NCI-H1105 treated with DMSO at 0.1 percent for 48 hours (cell line): ENCODE measurements around the gene EFHC1.

Experiments
- DNase-seq: peaks from one replicate; lab custom pipeline; 2025; lab: John Stamatoyannopoulos, UW

EFHC1 gene

GRCh38 chr6:52540286-52540902 is 120.3 kb downstream of the EFHC1 start:
- no peak for DNase-seq

DNA sequence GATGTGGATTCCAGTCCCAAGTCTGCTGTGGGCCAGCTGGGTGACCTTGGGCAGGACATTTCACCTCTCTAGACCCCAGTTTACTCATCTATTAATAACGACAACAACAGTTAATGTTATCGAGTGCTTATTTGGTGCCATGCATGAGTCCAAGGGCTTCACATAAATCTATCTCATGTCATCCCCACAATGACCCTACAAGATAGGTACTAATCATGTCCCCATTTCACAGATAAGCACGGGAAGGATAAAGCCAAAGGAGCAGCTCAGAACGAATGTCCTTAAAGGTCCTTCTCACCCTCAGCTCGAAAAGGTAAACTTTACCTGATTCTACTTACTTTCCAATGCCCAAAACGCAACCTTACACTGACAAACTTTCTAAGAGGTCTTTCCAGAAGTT is 121.0 kb downstream of the EFHC1 start:
- no peak for DNase-seq

DNA sequence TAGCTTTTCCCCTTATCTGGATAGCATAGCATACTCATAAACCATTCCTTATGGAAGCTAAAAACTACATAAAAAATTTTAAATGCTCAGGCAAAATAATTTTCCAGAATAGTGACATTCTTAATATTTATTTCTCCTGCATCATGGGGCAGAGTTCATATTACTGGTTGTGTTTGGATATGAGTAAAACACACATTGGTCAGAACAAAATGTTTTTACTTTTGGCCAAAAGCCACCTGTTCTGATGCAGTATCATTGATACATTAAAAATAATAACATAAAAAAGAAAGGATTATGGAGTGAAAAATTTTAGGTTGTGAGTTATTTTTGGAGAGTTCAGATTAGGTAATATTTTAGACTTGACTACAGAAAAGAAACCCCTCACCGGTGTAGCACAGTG is 123.1 kb downstream of the EFHC1 start:
- DNase-seq: no peak

DNA sequence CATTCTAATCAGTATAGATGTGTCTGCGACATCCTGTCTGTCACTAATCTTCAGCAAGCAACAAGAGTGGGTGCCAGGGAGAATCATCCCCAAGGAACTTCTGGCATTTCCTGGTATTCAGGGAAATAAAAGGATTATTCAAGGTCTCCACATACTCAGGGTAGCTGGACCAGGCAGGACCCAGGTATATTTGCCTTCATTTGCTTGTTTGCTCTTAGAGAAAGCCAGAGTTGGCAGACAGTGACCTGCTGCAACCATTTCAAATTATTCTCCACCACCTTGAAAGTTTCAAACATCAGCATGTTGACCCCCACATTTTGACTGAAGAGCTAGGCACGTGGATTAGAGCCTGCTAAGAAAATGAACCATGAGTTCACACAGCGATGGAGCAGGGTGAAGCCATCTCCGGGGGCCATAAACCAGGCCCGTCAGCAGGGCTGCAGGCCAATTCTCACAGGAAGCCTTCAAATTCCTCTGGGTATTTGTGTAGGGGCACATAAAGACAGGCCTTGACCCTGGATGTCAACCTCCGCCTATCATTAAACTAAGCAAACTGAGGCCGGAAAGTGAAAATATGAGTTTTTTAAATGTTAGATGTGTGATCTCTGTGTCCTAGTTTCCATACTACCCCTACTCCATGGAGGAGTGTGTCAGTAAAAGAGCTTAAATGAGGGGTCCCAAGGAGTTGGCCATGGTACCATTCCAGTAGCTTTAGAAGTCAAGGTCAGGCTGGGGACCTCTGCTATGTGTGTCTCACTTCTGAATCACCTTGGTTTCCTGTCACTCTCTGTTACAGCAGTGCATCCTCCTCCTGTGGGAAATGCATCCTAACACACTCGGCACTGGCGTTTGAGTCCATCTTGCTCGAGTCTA is 123.8 kb downstream of the EFHC1 start:
- DNase-seq: no peak

DNA sequence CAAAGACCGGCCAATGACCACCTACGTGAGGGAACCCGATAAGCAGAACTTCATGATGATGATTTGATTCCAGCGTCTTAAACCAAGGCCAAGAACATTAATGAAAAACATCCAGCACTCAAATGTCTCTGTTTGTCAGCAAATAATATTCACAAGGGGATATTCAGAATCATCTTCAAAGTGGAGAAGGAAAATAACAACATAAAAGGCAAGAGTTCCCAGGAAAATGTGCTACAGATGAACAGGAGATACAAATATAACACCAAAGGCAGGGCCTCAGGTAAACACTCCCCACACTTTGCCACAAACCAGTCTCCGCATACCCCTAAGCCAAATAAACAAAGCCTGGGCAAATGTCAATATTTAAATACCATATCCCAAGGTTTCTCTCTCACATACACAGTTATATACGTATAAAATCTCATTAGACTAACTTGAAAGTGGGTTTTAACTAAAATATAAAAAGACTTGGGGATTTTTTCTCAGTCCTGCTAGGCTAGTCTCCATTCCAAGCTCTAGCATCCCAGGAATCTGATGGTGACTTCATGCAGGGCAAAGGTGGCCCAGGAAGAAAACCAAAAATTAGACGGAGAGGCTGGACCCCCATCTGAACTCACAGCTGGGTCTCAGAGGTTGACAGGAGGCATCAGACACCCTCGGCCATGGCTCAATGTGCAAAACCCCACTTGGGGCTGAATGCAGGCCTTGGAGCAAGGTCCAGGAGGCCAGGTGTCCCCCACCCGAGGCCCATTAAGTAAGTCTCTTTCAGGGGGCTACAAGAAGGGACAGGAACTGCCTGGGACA is 124.7 kb downstream of the EFHC1 start:
- no peak for DNase-seq

DNA sequence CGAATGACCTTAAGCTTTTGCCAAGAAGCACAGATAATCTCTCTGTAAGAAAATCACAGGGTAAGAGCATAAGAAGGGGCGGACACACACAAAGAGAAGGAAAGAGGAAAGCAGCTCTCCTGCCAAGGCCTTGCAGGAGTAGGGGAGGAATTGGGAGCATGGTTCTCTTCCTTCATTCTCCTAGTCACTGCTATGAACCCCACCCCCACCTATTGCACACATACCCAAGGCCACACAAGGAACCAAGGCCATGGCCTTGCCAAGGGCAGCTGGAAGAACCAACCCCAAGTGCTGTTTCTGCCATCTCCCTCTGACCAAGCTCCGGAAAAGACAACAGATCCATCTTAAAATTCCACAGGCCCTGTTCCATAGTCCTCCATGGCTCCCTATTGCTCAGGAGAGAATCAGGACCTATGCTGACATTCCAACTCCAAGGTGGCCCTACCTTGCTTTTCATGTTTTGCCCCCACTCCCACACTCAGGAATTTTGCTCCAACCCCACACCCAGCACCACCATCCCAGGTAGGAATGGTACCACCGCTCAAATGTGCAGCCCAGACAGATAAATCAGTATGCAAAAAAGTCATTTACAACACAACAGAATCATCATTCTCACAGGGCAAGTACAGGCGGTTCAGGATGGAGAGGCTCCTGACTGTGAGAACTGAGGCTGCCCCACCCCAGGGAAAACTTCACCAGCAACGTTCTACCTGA is 125.4 kb downstream of the EFHC1 start:
- no peak for DNase-seq

- no peak for DNase-seq
Measured at GRCh38 chr6:52546192-52546591, 126.0 kb downstream of the EFHC1 start.

DNA sequence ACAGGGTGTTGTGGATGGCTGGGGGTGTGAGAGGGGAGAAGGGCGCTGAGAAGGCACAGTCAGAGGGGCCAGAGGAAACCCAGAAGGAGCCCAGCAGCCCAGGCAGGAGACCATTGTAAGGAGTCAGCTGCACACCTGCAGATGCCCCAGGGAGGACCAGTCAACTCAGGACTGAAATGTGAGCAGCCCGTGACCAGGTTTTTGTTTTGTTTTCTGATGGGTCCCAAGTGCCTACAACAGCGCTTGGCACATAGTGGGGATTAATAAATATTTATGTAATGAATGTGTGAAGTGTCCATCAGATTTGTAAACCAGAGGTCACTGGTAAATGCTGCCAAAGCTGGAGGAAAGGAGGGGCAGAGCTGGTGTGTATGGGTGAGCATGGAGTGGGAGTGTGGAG is 126.5 kb downstream of the EFHC1 start:
- DNase-seq: no peak

- DNase-seq: no peak
Measured at GRCh38 chr6:52547647-52548352, 127.7 kb downstream of the EFHC1 start.

DNA sequence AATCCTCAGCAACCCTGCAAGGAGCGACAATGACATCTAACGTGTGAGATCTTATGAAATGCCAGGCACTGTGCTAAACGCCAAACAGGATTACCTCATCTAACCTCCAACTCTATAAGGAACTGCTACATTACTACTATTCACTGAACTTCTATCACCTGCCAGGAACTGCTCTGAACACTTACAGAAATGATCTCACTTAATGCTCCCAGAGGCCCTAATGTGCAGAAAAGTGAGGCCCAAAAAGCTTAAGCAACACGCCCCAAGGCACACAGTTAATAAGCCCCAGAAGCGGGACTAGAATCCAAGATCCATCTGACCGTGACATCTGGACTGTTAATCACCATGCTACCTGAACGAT is 128.2 kb downstream of the EFHC1 start:
- no peak for DNase-seq

DNA sequence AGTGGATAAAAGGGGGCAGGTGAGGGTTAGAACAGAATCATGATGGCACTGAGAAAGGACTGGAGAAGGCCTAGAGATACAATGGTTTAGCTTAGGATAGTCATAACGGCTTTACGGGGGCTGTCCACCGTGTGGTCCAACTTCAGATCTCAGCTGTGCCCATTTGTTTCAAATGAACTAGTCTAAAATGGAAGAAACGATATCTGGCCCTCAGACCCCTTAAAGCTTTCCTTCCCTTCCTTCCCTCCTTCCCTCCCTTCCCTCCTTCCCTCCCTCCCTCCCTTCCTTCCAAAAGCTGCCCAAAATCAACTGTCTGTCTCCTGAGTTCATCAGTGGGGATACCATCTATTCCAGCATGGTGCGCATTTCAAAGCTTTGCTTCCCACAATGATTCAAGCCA is 128.9 kb downstream of the EFHC1 start:
- DNase-seq: no peak

GRCh38 chr6:52549428-52549827 is 129.3 kb downstream of the EFHC1 start:
- DNase-seq: peak; percentile 16

- DNase-seq: no peak
Measured at GRCh38 chr6:52550014-52550575, 130.0 kb downstream of the EFHC1 start.

GRCh38 chr6:52550870-52551269 is 130.7 kb downstream of the EFHC1 start:
- DNase-seq: no peak

DNA sequence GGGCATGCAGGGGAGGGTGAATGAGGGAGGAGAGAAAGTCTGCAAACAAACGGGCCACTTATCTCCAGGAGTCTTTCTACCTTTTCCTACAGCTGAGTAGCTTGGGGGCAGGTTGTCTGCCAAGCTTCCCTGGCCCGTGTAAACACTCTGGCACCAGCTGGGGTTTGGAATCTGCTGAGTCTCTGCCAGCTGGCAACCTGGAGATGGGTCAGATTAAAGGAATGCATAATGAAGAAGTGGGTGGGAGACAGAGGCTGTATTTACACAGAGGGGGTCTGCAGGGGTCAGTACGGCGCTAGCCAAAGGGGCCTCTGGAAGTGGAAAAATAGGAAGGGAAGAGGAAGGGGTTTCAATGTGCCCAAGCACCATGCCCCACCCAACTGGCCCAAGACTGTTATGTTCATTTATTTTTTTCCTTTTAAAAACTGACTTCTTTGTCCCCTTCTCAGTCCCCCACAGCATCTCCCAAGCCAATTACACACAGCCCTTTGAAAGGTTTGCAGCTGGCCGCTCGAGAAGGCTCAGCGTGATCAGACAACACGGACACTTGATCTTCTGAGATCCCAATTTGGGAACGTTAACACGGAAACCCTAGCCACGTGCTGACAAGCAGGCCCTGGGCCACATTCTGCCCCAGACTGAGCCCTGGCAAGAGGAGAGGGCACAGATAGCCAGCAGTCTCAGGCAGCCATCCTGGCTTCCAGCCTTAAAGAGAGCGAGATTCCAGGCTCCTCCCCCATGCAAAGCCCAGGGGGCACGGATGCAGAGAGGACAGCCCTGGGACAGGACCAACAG is 131.5 kb downstream of the EFHC1 start:
- peak; percentile 98 for DNase-seq

DNA sequence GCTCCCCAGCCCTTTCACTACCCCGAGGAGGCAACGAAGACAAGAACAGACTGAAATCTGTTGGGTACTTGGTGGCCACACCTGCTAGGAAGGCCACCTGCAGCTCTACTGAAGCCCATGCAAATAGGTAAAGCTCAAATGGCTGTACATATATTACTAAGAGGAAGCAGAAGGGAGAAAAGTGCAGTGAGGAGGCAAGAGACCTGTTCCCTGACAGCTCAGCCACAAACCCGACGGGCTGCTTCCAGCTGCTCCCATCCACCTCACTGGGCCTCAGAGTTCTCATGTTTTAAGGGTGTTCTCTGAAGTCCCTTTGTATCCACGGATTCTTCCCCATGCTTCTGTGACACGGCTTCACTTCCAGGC is 132.1 kb downstream of the EFHC1 start:
- DNase-seq: no peak

GRCh38 chr6:52553158-52553557 is 133.0 kb downstream of the EFHC1 start:
- DNase-seq: no peak

DNA sequence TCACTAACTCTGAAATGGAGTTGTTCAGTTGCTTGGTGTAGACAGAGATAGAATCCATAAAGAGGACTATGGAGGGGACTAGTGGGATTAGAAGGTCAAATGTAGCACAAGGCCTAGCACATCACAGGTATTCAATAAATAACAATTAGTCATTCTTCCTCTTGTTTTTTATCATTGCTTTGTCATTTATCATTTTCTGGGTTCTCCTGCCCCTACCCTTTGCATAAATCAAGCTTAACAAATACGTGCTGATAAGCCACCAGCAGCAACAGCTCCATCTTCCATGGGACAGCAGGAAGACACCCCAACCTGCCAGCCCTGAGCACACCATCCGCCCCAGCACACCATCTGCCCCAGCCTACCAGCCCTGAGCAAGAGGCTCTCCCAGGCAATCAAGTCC is 133.6 kb downstream of the EFHC1 start:
- DNase-seq: no peak

DNA sequence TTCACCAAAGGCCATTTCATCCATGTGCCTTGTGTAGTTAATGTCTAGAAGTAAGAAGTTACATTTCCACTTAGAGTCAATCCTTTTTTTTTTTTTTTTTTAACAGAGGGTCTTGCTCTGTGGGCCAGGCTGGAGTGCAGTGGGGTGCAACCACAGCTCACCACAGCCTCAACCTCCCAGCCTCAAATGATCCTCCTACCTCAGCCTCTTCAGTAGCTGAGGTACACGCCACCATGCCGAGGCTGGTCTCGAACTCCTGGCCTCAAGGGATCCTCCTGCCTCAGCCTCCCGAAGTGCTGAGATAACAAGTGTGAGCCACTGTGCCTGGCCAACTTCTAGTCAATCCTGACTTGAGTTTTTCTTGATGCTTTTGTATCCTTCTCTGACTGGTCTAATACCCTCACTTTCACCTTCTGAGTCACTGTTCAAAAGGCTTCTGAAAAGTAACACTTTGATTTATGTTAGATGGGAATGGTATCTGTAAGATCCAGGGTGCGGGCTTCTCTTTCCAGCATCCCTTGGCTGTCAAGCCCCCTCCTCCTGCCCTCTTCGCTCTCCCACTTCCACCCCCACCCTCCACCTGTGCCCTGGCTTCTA is 134.6 kb downstream of the EFHC1 start:
- no peak for DNase-seq
